AG04450 (cell line): ENCODE data around the gene SF3A1. TPM values are rescaled to one million over a fixed set of nuclear protein-coding genes. Genes with fewer than 3 reads are reported as not detected.
A peak's percentile ranks its signal among the peaks of the same experiment; 100 is the strongest.
"Not testable (repeated sequence)": the region's sequence is repeated elsewhere in the genome, so short reads cannot be mapped to it uniquely, and the experiment has no call there.

Experiments
- CTCF ChIA-PET: fragments of 300-600, 350-600 bp; formaldehyde crosslinking; extraction: SDS; loops from one replicate; lab custom pipeline; 2022; ENCODE audit warnings: antibody characterized with exemption, inconsistent platforms; lab: Charles Lee
- POLR2A ChIA-PET: fragments of 350-600 bp; formaldehyde crosslinking; extraction: SDS; loops from one replicate; lab custom pipeline; 2021; ENCODE audit warnings: antibody characterized with exemption, inconsistent platforms; lab: Yijun Ruan, JAX
- DNase-seq: peaks from one replicate; pipeline ENCODE4 v3.0.0-alpha.2; 2011; ENCODE audit warnings: low read depth, low spot score
- H3K27ac ChIP-seq: one replicate; pipeline ENCODE4 v1.5.1; 2012; ENCODE audit warnings: low read depth, low read length, control low read depth
- H3K27me3 ChIP-seq: one replicate; pipeline ENCODE4 v1.6.0; 2012; ENCODE audit warnings: low read length; ENCODE audit not compliant: control insufficient read depth, insufficient read depth
- H3K4me3 ChIP-seq: 2 replicates; pipeline ENCODE4 v1.5.1; 2011; ENCODE audit warnings: mild to moderate bottlenecking, low read depth, low read length, control low read depth
- H3K9me3 ChIP-seq: 2 replicates; pipeline ENCODE4 v1.5.1; 2012; ENCODE audit warnings: low read length; ENCODE audit not compliant: control insufficient read depth, insufficient read depth
- CTCF ChIP-seq: IDR thresholded peaks from 2 replicates; pipeline ENCODE4 v1.5.1; 2011; ENCODE audit warnings: low read depth, low read length, control low read depth, inconsistent platforms
- polyA minus RNA-seq: library from RNA; depleted of rRNA, polyadenylated mRNA; stranded (reverse); fragments of >200 nt; gene quantifications from 2 replicates; pipeline ENCODE4 v1.2.3, GENCODE V29; 2011; rRNA and poly(A)+ RNA removed
- polyA plus RNA-seq: library from polyadenylated mRNA; depleted of rRNA; stranded (reverse); fragments of >200 nt; gene quantifications from 2 replicates; pipeline ENCODE4 v1.2.3, GENCODE V29; 2011; rRNA removed

Gene SF3A1
- polyA plus RNA-seq (53.1 and 82.7 TPM in 2 replicates), polyA minus RNA-seq (110 and 164 TPM in 2 replicates)

GRCh38 chr22:30356449-30357235 is at the start of gene SF3A1, which contains the start of gene CCDC157:
Gene SF3A1 (minus strand): TSS chr22:30356894. CDS start chr22:30356792, 102 bp downstream.
Gene CCDC157 (plus strand): TSS chr22:30357007. CDS start chr22:30366001, 8,994 bp downstream.
- DNase-seq, result peak; percentile 72
- POLR2A ChIA-PET, result interaction anchor here (0.6 to 1.7 kb wide), 14 partner anchors 9 to 214 kb away, joined by 3 to 19 read pairs (median 4); partner anchors contain the start of genes CASTOR1 and TBC1D10A
- CTCF ChIA-PET, result interaction anchor here (0.9 to 1.8 kb wide), 5 partner anchors 28 to 248 kb away, joined by 3 to 9 read pairs (median 3); partner anchors contain the start of gene CASTOR1
- Histone ChIP-seq H3K27ac (peak within 1 kb of the TSS; percentile 75), H3K27me3 (no peaks in the 10 kb centered on the region), H3K4me3 (peak within 1 kb of the TSS; percentile 92), H3K9me3 (no peaks in the 10 kb centered on the region)
- TF ChIP-seq CTCF, result no peak

DNA sequence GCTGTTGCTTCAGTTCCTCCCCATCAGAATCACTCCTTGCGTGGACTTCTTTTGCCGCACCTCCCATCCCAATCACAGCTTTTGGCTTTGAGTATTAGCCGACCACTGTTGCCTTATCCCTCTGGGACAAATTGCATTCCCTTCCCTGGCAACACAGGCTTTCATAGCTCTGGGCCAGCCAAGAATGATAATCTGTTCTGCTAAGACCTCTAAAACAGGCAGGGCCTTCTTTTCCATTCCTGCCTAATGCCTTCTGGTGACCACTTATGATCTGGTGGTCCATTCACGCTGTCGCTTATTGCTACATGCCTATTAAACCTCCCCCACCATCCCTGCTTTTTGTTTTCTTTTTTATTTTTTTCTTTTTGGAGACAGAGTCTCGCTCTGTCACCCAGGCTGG is 49.7 kb upstream of the SF3A1 start:
- H3K27ac ChIP-seq, result no peak overlapping the region
- POLR2A ChIA-PET, result no interaction called here
- TF ChIP-seq CTCF, result no peak
- H3K9me3 ChIP-seq, result no peaks in the 10 kb centered on the region
- H3K27me3 ChIP-seq, result no peaks in the 10 kb centered on the region
- CTCF ChIA-PET, result no interaction called here
- no peak for DNase-seq
- no peak overlapping the region for H3K4me3 ChIP-seq

GRCh38 chr22:30405731-30406130 is 49.0 kb upstream of the SF3A1 start:
- no peak for TF ChIP-seq CTCF
- CTCF ChIA-PET, result interaction anchor here (0.8 kb wide), 1 partner anchor 18 kb away, joined by 3 read pairs; no protein-coding TSS in a partner anchor

GRCh38 chr22:30404307-30404706 is 47.6 kb upstream of the SF3A1 start:
- TF ChIP-seq CTCF, result no peak
- Histone ChIP-seq H3K4me3 (no peak overlapping the region), H3K27me3 (no peaks in the 10 kb centered on the region), H3K27ac (no peak overlapping the region), H3K9me3 (no peaks in the 10 kb centered on the region)
- CTCF ChIA-PET, result interaction anchor here (0.6 kb wide), 1 partner anchor 10 kb away, joined by 4 read pairs; no protein-coding TSS in a partner anchor
- DNase-seq, result no peak
- POLR2A ChIA-PET, result no interaction called here

More at GRCh38 chr22:30405731-30406130, 49.0 kb upstream of the SF3A1 start:
- H3K27me3 ChIP-seq, result no peaks in the 10 kb centered on the region
- no peak overlapping the region for H3K27ac ChIP-seq
- no peaks in the 10 kb centered on the region for H3K9me3 ChIP-seq
- POLR2A ChIA-PET, result interaction anchor here (0.8 to 1.2 kb wide), 2 partner anchors 15 to 18 kb away, joined by 4 to 5 read pairs; no protein-coding TSS in a partner anchor
- no peak overlapping the region for H3K4me3 ChIP-seq
- no peak for DNase-seq

DNA sequence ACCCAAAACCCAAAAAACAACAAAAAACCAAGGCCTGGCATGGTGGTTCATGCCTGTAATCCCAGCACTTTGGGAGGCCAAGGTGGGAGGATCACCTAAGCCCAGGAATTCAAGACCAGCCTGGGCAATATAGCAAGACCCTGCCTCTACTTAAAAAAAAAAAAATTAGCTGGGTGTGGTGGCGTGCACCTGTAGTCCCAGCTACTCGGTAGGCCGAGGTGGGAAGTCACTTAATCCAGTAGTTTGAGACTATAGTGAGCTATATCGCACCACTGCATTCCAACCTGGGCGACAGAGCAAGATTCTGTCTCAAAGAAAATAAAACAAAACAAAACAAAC is 46.0 kb upstream of the SF3A1 start:
- H3K4me3 ChIP-seq, H3K27ac ChIP-seq, POLR2A ChIA-PET, DNase-seq, H3K27me3 ChIP-seq, H3K9me3 ChIP-seq: not testable (repeated sequence)
- CTCF ChIA-PET, result interaction anchor here (0.7 to 1.5 kb wide), 3 partner anchors 11 to 115 kb away, joined by 3 to 6 read pairs (median 5); no protein-coding TSS in a partner anchor
